NCI-H1417 (cell line): Measurements from ENCODE around the gene FRAS1.
"Not testable (repeated sequence)": the region's sequence is repeated elsewhere in the genome, so short reads cannot be mapped to it uniquely, and the experiment has no call there.

Experiments
- DNase-seq, 3 experiments: peaks; one replicate each; lab custom pipeline; 2025; lab: John Stamatoyannopoulos, UW

Gene FRAS1

GRCh38 chr4:78217557-78217956 is 160.4 kb downstream of the FRAS1 start:
- no peak for DNase-seq

- DNase-seq, result no peak
These were observed 161.1 kb downstream of the FRAS1 start for GRCh38 chr4:78218260-78218659.

- DNase-seq, result no peak
These were observed 162.7 kb downstream of the FRAS1 start for GRCh38 chr4:78219825-78220224.

DNA sequence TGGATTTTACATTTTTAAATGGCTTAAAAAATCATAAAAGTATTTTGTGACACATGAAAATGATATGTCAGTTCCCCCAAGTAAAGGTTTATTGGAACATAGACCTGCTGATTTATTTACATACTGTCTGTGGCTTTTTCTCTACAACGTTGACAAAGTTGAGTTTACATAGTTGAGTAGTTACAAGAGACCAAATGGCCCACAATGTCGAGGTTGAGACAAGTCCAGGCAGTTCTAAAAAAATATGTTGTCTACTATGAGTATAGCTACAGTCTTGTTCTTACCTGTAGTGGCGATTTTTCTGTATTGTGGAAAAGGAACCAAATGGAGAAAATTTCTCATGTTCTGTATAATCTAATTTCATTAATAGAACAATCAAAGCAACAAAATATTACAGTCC is 163.2 kb downstream of the FRAS1 start:
- no peak for DNase-seq

DNA sequence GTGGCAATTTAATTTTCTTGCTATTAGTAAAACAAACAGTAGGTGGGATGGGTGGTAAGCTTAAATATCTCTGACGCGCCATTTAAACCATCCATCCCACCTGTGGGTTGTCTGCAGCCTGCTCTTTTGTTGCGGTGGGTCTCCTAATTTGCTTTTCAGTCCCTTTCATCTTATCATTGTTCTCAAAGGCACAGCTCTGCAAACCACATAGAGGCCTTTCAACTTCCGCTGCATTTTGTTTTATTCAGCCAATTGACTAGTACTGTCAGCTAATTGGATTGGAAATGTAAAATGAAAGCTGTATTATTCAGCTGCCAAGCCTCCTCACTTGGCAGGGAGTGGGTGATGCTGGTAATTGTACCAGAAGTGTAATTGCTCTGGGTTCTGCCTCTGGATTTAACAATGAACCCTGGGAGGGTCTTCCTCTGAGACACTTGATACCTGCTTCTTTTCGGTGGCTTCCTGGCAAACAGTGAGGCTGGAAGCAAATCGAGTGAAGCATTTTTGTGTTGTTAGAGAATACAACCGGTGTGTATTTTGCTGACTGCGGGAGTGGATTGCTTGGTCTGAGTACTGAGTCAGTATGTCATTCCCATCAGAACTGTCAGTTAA is 165.6 kb downstream of the FRAS1 start:
- peak; percentile 62 to 86 (median 72) for DNase-seq

- no peak for DNase-seq
These were observed 168.1 kb downstream of the FRAS1 start for GRCh38 chr4:78225236-78225635.

- DNase-seq, result no peak
These were observed 169.2 kb downstream of the FRAS1 start for GRCh38 chr4:78226279-78226678.

GRCh38 chr4:78227411-78228057 is 170.4 kb downstream of the FRAS1 start:
- no peak for DNase-seq

GRCh38 chr4:78235800-78236199 is 178.7 kb downstream of the FRAS1 start:
- DNase-seq, result no peak

DNA sequence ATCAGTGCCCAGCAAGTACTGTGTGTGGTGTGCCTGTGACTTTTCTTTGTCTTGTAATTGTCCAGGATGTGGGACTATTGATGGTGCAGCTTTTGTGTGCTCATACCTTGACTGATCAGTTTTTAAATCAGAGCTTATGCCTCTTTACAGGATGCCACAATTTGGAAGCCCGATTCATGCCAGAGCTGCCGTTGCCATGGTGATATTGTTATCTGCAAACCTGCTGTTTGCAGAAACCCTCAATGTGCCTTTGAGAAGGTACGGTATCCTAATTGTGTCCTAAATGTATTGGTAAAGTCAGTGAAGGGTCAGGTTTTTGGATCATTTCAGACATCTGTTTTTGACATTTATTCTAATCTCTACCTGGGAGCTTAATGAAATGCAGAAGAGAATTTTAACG is 180.2 kb downstream of the FRAS1 start:
- peak in 1 of 3 experiments; percentile 7 for DNase-seq

DNA sequence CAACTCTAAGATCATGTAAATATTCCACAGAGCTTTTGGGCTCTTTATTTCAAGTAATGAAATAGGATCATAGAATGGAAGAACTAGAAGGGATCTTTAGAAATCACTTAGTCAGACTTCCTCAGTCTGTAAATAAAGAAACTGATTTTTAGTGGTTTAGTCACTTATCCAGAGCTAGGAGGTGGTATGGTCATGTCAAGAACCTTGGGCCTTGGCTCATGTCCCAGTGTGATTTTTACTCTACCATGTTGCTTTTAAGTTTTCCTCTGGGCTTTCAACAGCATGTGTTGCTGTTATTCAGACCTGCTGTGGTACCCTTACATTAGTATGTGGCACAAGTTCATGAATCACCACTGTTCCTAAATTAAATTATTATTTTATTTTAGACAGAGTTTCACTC is 184.9 kb downstream of the FRAS1 start:
- no peak for DNase-seq

- DNase-seq, result no peak
These were observed 187.8 kb downstream of the FRAS1 start for GRCh38 chr4:78244705-78245485.

DNA sequence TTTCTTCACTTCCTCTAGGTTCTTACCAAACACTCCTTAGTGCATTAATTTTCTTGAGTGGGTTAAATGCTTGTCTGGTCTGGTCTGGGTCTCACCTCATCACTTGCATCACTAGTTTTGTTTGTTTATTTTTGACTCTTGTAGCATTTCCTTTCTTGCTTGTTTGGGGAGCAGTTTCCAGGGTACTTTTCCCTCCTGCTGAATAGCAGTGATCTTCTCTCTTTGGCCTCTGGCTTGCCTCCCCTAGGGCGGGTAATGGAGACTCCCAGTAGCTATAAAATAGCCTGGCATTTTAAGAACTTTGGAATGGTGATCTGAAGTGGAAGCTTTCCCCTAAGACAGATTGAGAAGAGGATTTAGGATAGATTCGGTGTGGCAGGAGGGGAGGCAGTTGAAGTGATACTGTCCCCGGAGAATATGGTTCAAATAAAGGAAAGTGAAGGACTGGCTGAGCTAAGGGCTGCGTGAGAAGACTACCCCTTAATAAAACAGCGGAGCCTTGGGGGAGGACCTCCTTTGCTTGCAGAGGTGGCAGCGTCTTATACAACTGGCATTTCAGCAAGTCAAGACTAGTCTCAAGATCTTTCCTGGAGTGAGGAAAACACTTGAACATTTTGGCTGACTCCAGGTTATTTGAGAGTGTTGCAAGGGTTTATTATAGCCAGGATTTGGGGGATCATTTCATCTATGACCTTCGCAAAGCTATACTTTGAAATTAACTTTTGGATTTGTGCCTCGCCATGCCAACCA is 190.6 kb downstream of the FRAS1 start:
- peak in 1 of 3 experiments; percentile 44 for DNase-seq

GRCh38 chr4:78250500-78250899 is 193.4 kb downstream of the FRAS1 start:
- DNase-seq, result no peak

DNA sequence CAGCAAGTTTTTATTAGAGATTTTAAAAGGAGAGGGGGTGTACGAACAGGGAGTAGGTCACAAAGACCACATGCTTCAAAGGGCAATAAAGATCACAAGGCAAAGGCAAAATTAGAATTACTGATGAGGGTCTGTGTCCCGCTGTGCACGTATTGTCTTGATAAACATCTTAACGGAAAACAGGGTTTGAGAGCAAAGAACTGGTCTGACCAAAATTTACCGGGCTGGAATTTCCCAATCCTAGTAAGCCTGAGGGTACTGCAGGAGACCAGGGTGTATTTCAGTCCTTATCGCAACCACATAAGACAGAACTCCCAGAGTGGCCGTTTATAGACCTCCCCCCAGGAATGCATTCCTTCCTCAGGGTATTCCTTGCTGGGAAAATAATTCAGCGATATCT is 195.7 kb downstream of the FRAS1 start:
- peak in 1 of 3 experiments; percentile 2 for DNase-seq

DNA sequence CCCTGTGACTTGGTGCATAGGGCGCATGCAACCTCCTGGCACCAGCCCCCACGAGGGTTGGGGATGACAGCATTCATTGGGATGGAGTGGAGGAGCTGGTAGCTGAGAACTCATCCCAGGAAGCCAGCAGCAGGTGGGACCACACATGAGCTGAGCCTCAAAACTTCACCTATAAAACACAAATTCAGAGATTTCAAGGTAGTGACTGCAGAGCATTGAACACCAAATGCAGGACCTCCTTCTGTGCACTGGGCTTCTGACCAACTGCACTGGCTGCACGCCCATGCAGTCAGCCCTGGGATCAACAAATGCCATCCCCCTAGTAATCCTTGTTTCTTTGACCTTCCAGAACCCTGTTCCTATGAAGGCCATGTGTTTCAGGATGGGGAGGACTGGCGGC is 197.8 kb downstream of the FRAS1 start:
- no peak for DNase-seq

- no peak for DNase-seq
These were observed 207.9 kb downstream of the FRAS1 start for GRCh38 chr4:78265006-78265405.

- DNase-seq, result no peak
These were observed 210.7 kb downstream of the FRAS1 start for GRCh38 chr4:78267790-78268189.

DNA sequence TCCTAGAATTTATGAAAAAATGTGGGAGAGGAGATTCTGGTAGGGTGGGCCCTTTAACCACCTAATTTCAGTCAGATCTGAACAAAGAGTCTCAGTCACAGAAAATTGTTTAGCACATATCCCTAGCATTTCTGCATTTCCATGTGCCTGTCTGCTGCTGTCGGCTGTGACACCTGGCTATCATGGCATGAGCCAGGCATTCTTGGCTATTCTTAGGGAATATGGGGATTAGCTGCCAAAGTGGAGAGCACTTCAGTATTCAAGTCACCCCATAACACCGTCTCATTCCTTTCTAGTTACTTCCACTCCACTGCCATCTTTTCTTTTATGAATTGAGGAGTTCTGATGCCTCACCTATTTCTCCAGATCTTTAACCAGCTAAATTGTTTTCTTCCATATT is 211.5 kb downstream of the FRAS1 start:
- DNase-seq, result no peak

DNA sequence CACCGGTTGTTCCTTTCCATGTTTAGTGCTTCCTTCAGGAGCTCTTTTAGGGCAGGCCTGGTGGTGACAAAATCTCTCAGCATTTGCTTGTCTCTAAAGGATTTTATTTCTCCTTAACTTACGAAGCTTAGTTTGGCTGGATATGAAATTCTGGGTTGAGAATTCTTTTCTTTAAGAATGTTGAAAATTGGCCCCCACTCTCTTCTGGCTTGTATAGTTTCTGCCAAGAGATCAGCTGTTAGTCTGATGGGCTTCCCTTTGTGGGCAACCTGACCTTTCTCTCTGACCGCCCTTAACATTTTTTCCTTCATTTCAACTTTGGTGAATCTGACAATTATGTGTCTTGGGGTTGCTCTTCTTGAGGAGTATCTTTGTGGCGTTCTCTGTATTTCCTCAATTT is 218.3 kb downstream of the FRAS1 start:
- DNase-seq, result not testable (repeated sequence)

GRCh38 chr4:78286281-78286680 is 229.2 kb downstream of the FRAS1 start:
- DNase-seq, result no peak

DNA sequence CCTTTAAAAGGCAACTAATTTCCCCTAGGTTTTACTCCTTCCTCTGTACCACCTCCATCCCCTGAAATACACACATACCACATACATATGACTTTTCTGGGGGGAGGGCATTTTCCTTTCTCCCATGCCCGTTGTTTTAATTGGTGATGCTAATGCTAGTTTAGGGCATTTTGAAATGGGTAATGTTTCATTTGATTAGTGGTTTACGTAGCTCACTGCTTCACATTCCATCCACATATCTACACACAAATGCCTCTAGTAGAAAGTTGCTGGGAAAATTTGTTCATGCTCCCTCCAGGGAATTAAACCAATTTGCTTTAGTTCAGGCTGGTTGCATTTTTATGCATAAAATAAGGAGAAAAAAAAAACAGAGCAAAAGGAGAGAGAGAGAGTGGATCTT is 231.2 kb downstream of the FRAS1 start:
- no peak for DNase-seq

GRCh38 chr4:78291277-78291676 is 234.2 kb downstream of the FRAS1 start:
- no peak for DNase-seq
